K562 (cell line): ENCODE data around the gene STT3B. TPM values are rescaled to one million over a fixed set of nuclear protein-coding genes. Genes with fewer than 3 reads are reported as not detected.

ENCODE experiments used
- ATAC-seq: fragments of 200-7000 bp; cut with Tn5 transposase; 3 replicates; pipeline ENCODE4 v1.9.1; 2020; ENCODE audit warnings: moderate library complexity
- BruUV-seq: library from RNA; stranded (reverse); fragments of 400-500 nt; replicated peaks from 2 replicates; lab custom pipeline; 2021; lab: Mats Ljungman, UMichigan
- CTCF ChIA-PET: fragments of 300-600 bp; formaldehyde crosslinking; extraction: SDS; loops from one replicate; lab custom pipeline; 2021; ENCODE audit warnings: low intra/inter-chr PET ratio; lab: Yijun Ruan, JAX
- POLR2A ChIA-PET: fragments of 300-600, 350-650 bp; sonication (Branson Sonifier 250); formaldehyde crosslinking; extraction: SDS; loops from one replicate; lab custom pipeline; 2021; ENCODE audit warnings: antibody characterized with exemption, inconsistent platforms; lab: Yijun Ruan, JAX
- DNase-seq, 4 experiments: peaks; one replicate each; pipeline versions ENCODE4 v3.0.0 to v3.0.0-alpha.2; 2011 to 2018; ENCODE audit warnings: low spot score in 3 of 4, mixed read lengths in 3 of 4; ENCODE audit errors: extremely low read depth in 1 of 4
- FAIRE-seq: peaks from 2 replicates; lab custom pipeline; 2011; peaks lifted over from hg19 to GRCh38; lab: Jason Lieb, UNC
- H2AFZ ChIP-seq: 2 replicates; pipeline ENCODE4 v1.6.0; 2011; ENCODE audit warnings: low read depth, low read length, control low read depth, inconsistent platforms
- H3K27ac ChIP-seq: fragments of 200-600 bp; 3 replicates; pipeline ENCODE4 v1.8.0; 2011; ENCODE audit warnings: low read depth, mild to moderate bottlenecking, control low read depth, inconsistent platforms, low read length, moderate library complexity, mixed read lengths; ENCODE audit errors: extremely low read depth
- H3K27me3 ChIP-seq, 2 experiments: fragments of 300-600 bp in 1 of 2; 2 replicates in 1 of 2; 3 replicates in 1 of 2; pipeline versions ENCODE4 v1.6.0 to v1.8.0; 2011; ENCODE audit warnings: inconsistent platforms in 2 of 2, low read length in 2 of 2, mild to moderate bottlenecking in 1 of 2, mixed read lengths in 1 of 2, moderate library complexity in 1 of 2; ENCODE audit not compliant: control insufficient read depth in 2 of 2, insufficient read depth in 2 of 2
- H3K36me3 ChIP-seq: fragments of 300-600 bp; 3 replicates; pipeline ENCODE4 v1.8.0; 2011; ENCODE audit warnings: mild to moderate bottlenecking, low read length, inconsistent platforms; ENCODE audit not compliant: control insufficient read depth, insufficient read depth
- H3K4me1 ChIP-seq, 2 experiments: fragments of 200-600 bp in 1 of 2; replicated peaks in 1 of 2; 2 replicates in 1 of 2; 3 replicates in 1 of 2; pipeline versions ENCODE4 v1.5.1 to v1.8.0; 2011; ENCODE audit warnings: inconsistent platforms in 2 of 2, low read length in 2 of 2, mild to moderate bottlenecking in 1 of 2, mixed read lengths in 1 of 2, moderate library complexity in 1 of 2; ENCODE audit not compliant: control insufficient read depth in 2 of 2, insufficient read depth in 2 of 2
- H3K4me2 ChIP-seq: 2 replicates; pipeline ENCODE4 v1.6.1; 2011; ENCODE audit warnings: low read length, control low read depth, inconsistent platforms, mixed read lengths; ENCODE audit not compliant: insufficient read depth
- H3K4me3 ChIP-seq: fragments of 200-600 bp; sonication (generic), shearing (Covaris generic); 2 replicates; pipeline ENCODE4 v1.5.1; 2016; ENCODE audit warnings: control low read depth, inconsistent platforms
- H3K79me2 ChIP-seq: fragments of 200-600 bp; 3 replicates; pipeline ENCODE4 v1.8.0; 2011; ENCODE audit warnings: low read length, inconsistent platforms; ENCODE audit not compliant: control insufficient read depth, insufficient read depth
- H3K9ac ChIP-seq, 2 experiments: 2 replicates each; pipeline versions ENCODE4 v1.6.0 to v1.6.1; 2011; ENCODE audit warnings: low read depth in 2 of 2, low read length in 2 of 2, control low read depth in 1 of 2, inconsistent platforms in 1 of 2, mild to moderate bottlenecking in 1 of 2, mixed read lengths in 1 of 2; ENCODE audit not compliant: insufficient read depth in 1 of 2
- H3K9me1 ChIP-seq: one replicate; pipeline ENCODE4 v1.6.0; 2011; ENCODE audit warnings: inconsistent platforms, mild to moderate bottlenecking, low read length, moderate library complexity; ENCODE audit not compliant: control insufficient read depth, insufficient read depth
- H3K9me3 ChIP-seq: replicated peaks from 2 replicates; pipeline ENCODE4 v1.5.1; 2011; ENCODE audit warnings: low read depth, low read length, inconsistent platforms; ENCODE audit not compliant: control insufficient read depth, insufficient read depth
- H4K20me1 ChIP-seq: replicated peaks from 2 replicates; pipeline ENCODE4 v1.6.1; 2011; ENCODE audit warnings: low read length, inconsistent platforms, mixed read lengths; ENCODE audit not compliant: control insufficient read depth, insufficient read depth
- CTCF ChIP-seq, 3 experiments: IDR thresholded peaks in 2 of 3; conservative IDR thresholded peaks in 1 of 3; 2 replicates each; pipeline ENCODE4 v1.5.1; 2011 to 2012; ENCODE audit warnings: low read length in 3 of 3, mild to moderate bottlenecking in 3 of 3, control low read depth in 2 of 3, improper control_type of control experiment in 1 of 3, inconsistent platforms in 1 of 3, low read depth in 1 of 3, mixed read lengths in 1 of 3, moderate library complexity in 1 of 3; ENCODE audit not compliant: insufficient read depth in 2 of 3
- DNMT1 ChIP-seq: fragments of 450-650 bp; IDR thresholded peaks from 2 replicates; pipeline ENCODE4 v1.6.1; 2016; ENCODE audit warnings: antibody characterized with exemption, mild to moderate bottlenecking
- HEY1 ChIP-seq: fragments of 250-450 bp; sonication (Bioruptor Pico); IDR thresholded peaks from 2 replicates; pipeline ENCODE4 v1.5.0; 2020; ENCODE audit warnings: mild to moderate bottlenecking, moderate library complexity, borderline replicate concordance
- KDM1A ChIP-seq, 2 experiments: fragments of 450-650 bp; IDR thresholded peaks; 2 replicates each; pipeline ENCODE4 v1.6.1; 2016; ENCODE audit warnings: mild to moderate bottlenecking in 2 of 2
- PTTG1 ChIP-seq: fragments of 450-650 bp; IDR thresholded peaks from 2 replicates; pipeline ENCODE4 v1.6.1; 2016; ENCODE audit warnings: low read depth, mild to moderate bottlenecking, missing genetic modification characterization, missing compliant biosample characterization
- SMC3 ChIP-seq: conservative IDR thresholded peaks from 2 replicates; pipeline ENCODE4 v1.6.1; 2011; ENCODE audit warnings: low read depth, low read length, improper control_type of control experiment; ENCODE audit not compliant: insufficient read depth
- TSC22D4 ChIP-seq: fragments of 450-650 bp; IDR thresholded peaks from 2 replicates; pipeline ENCODE4 v1.6.1; 2016; ENCODE audit warnings: missing genetic modification characterization, missing biosample characterization, control low read depth
- ZNF277 ChIP-seq: fragments of 250-450 bp; sonication (Bioruptor Pico); IDR thresholded peaks from 2 replicates; pipeline ENCODE4 v1.8.0; 2022; ENCODE audit warnings: inconsistent platforms, mild to moderate bottlenecking, moderate library complexity, borderline replicate concordance
- WGBS: fragments of 100-300 bp; shearing (Covaris generic); methylation state at CpG from one replicate; pipeline ENCODE4 v1.1.6; 2016; ENCODE audit warnings: low coverage, mixed read lengths; ENCODE audit not compliant: insufficient coverage; ENCODE audit errors: missing lambda C conversion rate; 5-methylcytosine and 5-hydroxymethylcytosine counted together
- in situ Hi-C: fragments of 300-500 bp; cut with MboI; formaldehyde crosslinking; loops from 4 replicates; pipeline ENCODE4 v1.15.0; 2018; ENCODE audit warnings: inconsistent platforms, mixed read lengths
- intact Hi-C: fragments of 100-400 bp; cut with micrococcal nuclease; formaldehyde crosslinking; loops from 2 replicates; pipeline ENCODE4 v1.14.2; 2022
- polyA plus RNA-seq, 8 experiments: library from polyadenylated mRNA; depleted of rRNA in 4 of 8; stranded (reverse) in 5 of 8; unstranded in 3 of 8; fragments of >200 nt; fragmentation: Nextera tagmentation in 2 of 8; fragmentation: Illumina TruSeq in 1 of 8; extraction: Ambion mirVana in 2 of 8; extraction: Trizol in 1 of 8; gene quantifications; 2 replicates each; pipeline versions ENCODE4 v1.2.1 to v1.2.3, GENCODE V29; 2011 to 2014; ENCODE audit warnings: inconsistent platforms in 1 of 8, missing spikeins in 1 of 8
- total RNA-seq, 7 experiments: library from RNA; depleted of rRNA in 6 of 7; stranded (reverse); fragments of >200 nt in 6 of 7; fragmentation: Illumina TruSeq in 2 of 7; extraction: Trizol in 2 of 7; gene quantifications; 2 replicates each; pipeline versions ENCODE4 v1.2.1 to v1.2.3, GENCODE V29; 2011 to 2021; ENCODE audit warnings: low replicate concordance in 1 of 7
- TF ChIP-seq, protein P1 (sequence below), 2 experiments: fragments of 450-650 bp; formaldehyde crosslinking in 1 of 2; IDR thresholded peaks; 2 replicates each; pipeline versions ENCODE4 v1.4.0 to v1.6.1; 2014 to 2020; ENCODE audit warnings: mild to moderate bottlenecking in 2 of 2, borderline replicate concordance in 1 of 2, low read depth in 1 of 2

Gene STT3B
- total and polyA plus RNA-seq, 9 of the 15 experiments (the other 6 are each of a cell fraction or from before 2014, with no cell fraction given), result 22.4 to 147 (median 100) TPM

DNA sequence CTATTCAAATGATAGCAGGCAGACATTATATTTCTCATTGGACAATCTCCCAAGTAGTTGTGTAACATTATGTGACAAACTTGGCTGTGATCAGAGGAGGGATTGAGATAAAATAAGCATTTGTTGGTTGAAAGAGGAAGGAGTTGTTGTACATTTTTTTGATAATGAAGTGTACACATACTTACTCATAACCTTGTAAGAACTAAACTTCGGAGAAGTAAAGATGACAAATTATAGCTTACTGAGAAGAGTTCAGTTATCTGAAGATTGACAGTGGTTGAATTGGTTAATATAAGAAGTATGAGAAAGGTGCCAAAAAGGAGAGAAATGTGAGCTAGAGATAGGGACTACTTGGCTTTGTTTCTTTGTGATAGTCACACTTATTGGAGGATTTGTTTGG is 32.6 kb downstream of the STT3B start (continued):
- no peak for TF ChIP-seq PTTG1 (tag)
- no peak for TF ChIP-seq TSC22D4 (tag)
- no peak for TF ChIP-seq HEY1 (CRISPR knock-in tag)
- TF ChIP-seq KDM1A (IDR thresholded peaks at IDR 0.05), result peak; percentile 41 to 42; a peak in 1 of 4 replicates
- TF ChIP-seq ZNF277 (CRISPR knock-in tag), result no peak
- TF ChIP-seq SMC3, result no peak

- intact Hi-C loops, result no loop called here
- ATAC-seq, result peak; percentile 93
- H3K27ac ChIP-seq, result no peak overlapping the region
- TF ChIP-seq, protein P1, sequence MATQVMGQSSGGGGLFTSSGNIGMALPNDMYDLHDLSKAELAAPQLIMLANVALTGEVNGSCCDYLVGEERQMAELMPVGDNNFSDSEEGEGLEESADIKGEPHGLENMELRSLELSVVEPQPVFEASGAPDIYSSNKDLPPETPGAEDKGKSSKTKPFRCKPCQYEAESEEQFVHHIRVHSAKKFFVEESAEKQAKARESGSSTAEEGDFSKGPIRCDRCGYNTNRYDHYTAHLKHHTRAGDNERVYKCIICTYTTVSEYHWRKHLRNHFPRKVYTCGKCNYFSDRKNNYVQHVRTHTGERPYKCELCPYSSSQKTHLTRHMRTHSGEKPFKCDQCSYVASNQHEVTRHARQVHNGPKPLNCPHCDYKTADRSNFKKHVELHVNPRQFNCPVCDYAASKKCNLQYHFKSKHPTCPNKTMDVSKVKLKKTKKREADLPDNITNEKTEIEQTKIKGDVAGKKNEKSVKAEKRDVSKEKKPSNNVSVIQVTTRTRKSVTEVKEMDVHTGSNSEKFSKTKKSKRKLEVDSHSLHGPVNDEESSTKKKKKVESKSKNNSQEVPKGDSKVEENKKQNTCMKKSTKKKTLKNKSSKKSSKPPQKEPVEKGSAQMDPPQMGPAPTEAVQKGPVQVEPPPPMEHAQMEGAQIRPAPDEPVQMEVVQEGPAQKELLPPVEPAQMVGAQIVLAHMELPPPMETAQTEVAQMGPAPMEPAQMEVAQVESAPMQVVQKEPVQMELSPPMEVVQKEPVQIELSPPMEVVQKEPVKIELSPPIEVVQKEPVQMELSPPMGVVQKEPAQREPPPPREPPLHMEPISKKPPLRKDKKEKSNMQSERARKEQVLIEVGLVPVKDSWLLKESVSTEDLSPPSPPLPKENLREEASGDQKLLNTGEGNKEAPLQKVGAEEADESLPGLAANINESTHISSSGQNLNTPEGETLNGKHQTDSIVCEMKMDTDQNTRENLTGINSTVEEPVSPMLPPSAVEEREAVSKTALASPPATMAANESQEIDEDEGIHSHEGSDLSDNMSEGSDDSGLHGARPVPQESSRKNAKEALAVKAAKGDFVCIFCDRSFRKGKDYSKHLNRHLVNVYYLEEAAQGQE (IDR thresholded peaks at IDR 0.05; ENCODE audit: borderline replicate concordance), result peak; percentile 55
- TF ChIP-seq, protein P1 (CRISPR knock-in tag; IDR thresholded peaks at IDR 0.05; ENCODE audit: low read depth), result no peak
- no peak for TF ChIP-seq DNMT1
- TF ChIP-seq CTCF (IDR thresholded peaks at IDR 0.05 in 2 of 3, conservative IDR thresholded peaks at IDR 0.05 in 1 of 3; ENCODE audit: insufficient read depth in 2 of 3, low read depth in 1 of 3, low read length in 3 of 3), result peak; percentile 83 to 99 (median 96)
Observed at GRCh38 chr3:31567036-31567435, 34.3 kb downstream of the STT3B start.

More at GRCh38 chr3:31567036-31567435, 34.3 kb downstream of the STT3B start:
- H4K20me1 ChIP-seq, result peaks cover 56% of the 10 kb centered on the region
- H3K4me1 ChIP-seq, result peaks cover 5 to 7% of the 10 kb centered on the region in 2 experiments; a peak in 3 of 5 replicates
- H3K9me1 ChIP-seq, result no peaks in the 10 kb centered on the region
- H3K4me3 ChIP-seq, result no peak overlapping the region
- FAIRE-seq, result peak; percentile 58
- H3K9ac ChIP-seq, result no peak overlapping the region
- H2AFZ ChIP-seq, result no peak overlapping the region
- 36% methylated on average over 1 of the region's 1 CpG for WGBS
- DNase-seq, result peak; percentile 45 to 64 (median 50)
- no peaks in the 10 kb centered on the region for H3K27me3 ChIP-seq
- in situ Hi-C loops, result no loop called here
- ChIA-PET POLR2A (interaction anchor here (0.7 kb wide), 1 partner anchor 60 kb away, joined by 3 read pairs; no protein-coding TSS in a partner anchor), CTCF (no interaction called here)
- H3K9me3 ChIP-seq, result no peaks in the 10 kb centered on the region
- H3K79me2 ChIP-seq, result peaks cover 96% of the 10 kb centered on the region
- BruUV-seq, result no TSS peak
- no peaks in the 10 kb centered on the region for H3K36me3 ChIP-seq
- H3K4me2 ChIP-seq, result no peak overlapping the region
